Upper lobe of left lung (tissue), 6 donors: Measurements from ENCODE around the gene EDC4. TPM values are rescaled to one million over a fixed set of nuclear protein-coding genes. Genes with fewer than 3 reads are reported as not detected.
A peak's percentile ranks its signal among the peaks of the same experiment; 100 is the strongest.

Experiments used
- ATAC-seq, 2 donors: fragments of 200-7000 bp; cut with Tn5 transposase; one replicate each; pipeline ENCODE4 v1.9.1; 2022; ENCODE audit warnings: mild to moderate bottlenecking in 2 of 2, moderate library complexity in 2 of 2; ENCODE audit not compliant: low FRiP score in 2 of 2
- DNase-seq, 2 donors: peaks; one replicate each; pipeline ENCODE4 v3.0.0-alpha.2; 2019 to 2020
- H3K27ac ChIP-seq, 4 donors: fragments of 200-600 bp; sonication (generic); one replicate each; pipeline ENCODE4 v1.5.1; 2016 to 2019
- H3K27me3 ChIP-seq, 4 donors: fragments of 200-600 bp; sonication (generic); one replicate each; pipeline ENCODE4 v1.5.1; 2017 to 2019
- H3K36me3 ChIP-seq, 4 donors: fragments of 200-600 bp; sonication (generic); one replicate each; pipeline ENCODE4 v1.5.1; 2016 to 2019
- H3K4me1 ChIP-seq, 4 donors: fragments of 200-600 bp; sonication (generic); one replicate each; pipeline ENCODE4 v1.5.1; 2018 to 2019
- H3K4me3 ChIP-seq, 4 donors: fragments of 200-600 bp; sonication (generic); one replicate each; pipeline ENCODE4 v1.5.1; 2017 to 2019; ENCODE audit warnings: mild to moderate bottlenecking in 2 of 4, moderate library complexity in 1 of 4
- H3K9me3 ChIP-seq, 4 donors: fragments of 200-600 bp; sonication (generic); one replicate each; pipeline ENCODE4 v1.5.1; 2018 to 2019
- EP300 ChIP-seq, 4 donors: sonication (generic); formaldehyde crosslinking; IDR thresholded peaks; one replicate each; pipeline ENCODE4 v1.5.1; 2017; ENCODE audit warnings: antibody characterized with exemption in 4 of 4, control low read depth in 2 of 4
- POLR2A ChIP-seq, 4 donors: fragments of 450-650 bp; IDR thresholded peaks; one replicate each; pipeline ENCODE4 v1.5.1; 2016 to 2017; ENCODE audit warnings: antibody characterized with exemption in 4 of 4, mild to moderate bottlenecking in 2 of 4
- POLR2AphosphoS5 ChIP-seq, 2 donors: sonication (generic); formaldehyde crosslinking; IDR thresholded peaks; one replicate each; pipeline ENCODE4 v1.5.1; 2017; ENCODE audit warnings: antibody characterized with exemption in 2 of 2
- WGBS, 2 donors: methylation state at CpG; one replicate each; pipeline ENCODE4 v1.1.5; 2017 to 2018; 5-methylcytosine and 5-hydroxymethylcytosine counted together
- total RNA-seq, 6 donors: library from RNA; depleted of rRNA in 4 of 6; stranded (reverse); fragments of >200 nt in 4 of 6; gene quantifications; one replicate each; pipeline versions ENCODE4 v1.1.0 to v1.2.1, GENCODE V29; 2016 to 2021
- TF ChIP-seq, protein P1 (sequence below), 6 experiments: fragments of 450-650 bp in 4 of 6; fragments of 200-600 bp in 2 of 6; sonication (generic) in 2 of 6; IDR thresholded peaks; one replicate each; pipeline ENCODE4 v1.5.1; 2016 to 2019; ENCODE audit warnings: antibody characterized with exemption in 6 of 6
- donor health status: DM: no; HTN: no; CAD: no; lungs with moderate emphysema.
- donor health status: DM: no; HTN: yes; CAD: no; lungs with severe emphysema.

Gene EDC4
- total RNA-seq, 6 donors from 2014 or later, result 41.6 to 101 (median 65.0) TPM

DNA sequence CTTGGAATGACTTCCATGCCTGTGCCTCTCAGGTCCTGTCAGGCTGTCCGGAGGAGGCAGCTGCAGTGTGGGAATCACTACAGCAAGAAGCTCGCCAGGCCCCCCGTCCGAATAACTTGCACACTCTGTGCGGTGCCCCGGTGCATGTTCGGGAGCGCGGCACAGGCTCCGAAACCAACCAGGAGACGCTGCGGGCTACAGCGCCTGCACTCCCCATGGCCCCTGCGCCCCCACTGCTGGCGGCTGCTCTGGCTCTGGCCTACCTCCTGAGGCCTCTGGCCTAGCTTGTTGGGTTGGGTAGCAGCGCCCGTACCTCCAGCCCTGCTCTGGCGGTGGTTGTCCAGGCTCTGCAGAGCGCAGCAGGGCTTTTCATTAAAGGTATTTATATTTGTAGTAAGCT, 13.1 kb downstream of the EDC4 start:
- no peaks in the 10 kb centered on the region for H3K27me3 ChIP-seq
- peak overlapping the region in 3 of 4 donors; percentile 19 to 60 (median 53) for H3K27ac ChIP-seq
- WGBS, 2 donors, result 86 to 95% methylated on average over 7 to 19 of the region's 19 CpGs
- no peak for TF ChIP-seq POLR2A (IDR thresholded peaks at IDR 0.05)
- no peak for TF ChIP-seq EP300 (IDR thresholded peaks at IDR 0.05)
- TF ChIP-seq, protein P1, sequence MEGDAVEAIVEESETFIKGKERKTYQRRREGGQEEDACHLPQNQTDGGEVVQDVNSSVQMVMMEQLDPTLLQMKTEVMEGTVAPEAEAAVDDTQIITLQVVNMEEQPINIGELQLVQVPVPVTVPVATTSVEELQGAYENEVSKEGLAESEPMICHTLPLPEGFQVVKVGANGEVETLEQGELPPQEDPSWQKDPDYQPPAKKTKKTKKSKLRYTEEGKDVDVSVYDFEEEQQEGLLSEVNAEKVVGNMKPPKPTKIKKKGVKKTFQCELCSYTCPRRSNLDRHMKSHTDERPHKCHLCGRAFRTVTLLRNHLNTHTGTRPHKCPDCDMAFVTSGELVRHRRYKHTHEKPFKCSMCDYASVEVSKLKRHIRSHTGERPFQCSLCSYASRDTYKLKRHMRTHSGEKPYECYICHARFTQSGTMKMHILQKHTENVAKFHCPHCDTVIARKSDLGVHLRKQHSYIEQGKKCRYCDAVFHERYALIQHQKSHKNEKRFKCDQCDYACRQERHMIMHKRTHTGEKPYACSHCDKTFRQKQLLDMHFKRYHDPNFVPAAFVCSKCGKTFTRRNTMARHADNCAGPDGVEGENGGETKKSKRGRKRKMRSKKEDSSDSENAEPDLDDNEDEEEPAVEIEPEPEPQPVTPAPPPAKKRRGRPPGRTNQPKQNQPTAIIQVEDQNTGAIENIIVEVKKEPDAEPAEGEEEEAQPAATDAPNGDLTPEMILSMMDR (IDR thresholded peaks at IDR 0.05), result no peak
- TF ChIP-seq POLR2AphosphoS5 (IDR thresholded peaks at IDR 0.05), result no peak
- H3K4me1 ChIP-seq, result peaks cover 0 to 26% (median 8%) of the 10 kb centered on the region in 4 donors
- H3K36me3 ChIP-seq, result peaks cover 18 to 51% (median 40%) of the 10 kb centered on the region in 4 donors
- peak in 1 of 2 donors; percentile 78 for DNase-seq
- ATAC-seq, result no peak
- no peak overlapping the region for H3K4me3 ChIP-seq
- H3K9me3 ChIP-seq, result no peaks in the 10 kb centered on the region

DNA sequence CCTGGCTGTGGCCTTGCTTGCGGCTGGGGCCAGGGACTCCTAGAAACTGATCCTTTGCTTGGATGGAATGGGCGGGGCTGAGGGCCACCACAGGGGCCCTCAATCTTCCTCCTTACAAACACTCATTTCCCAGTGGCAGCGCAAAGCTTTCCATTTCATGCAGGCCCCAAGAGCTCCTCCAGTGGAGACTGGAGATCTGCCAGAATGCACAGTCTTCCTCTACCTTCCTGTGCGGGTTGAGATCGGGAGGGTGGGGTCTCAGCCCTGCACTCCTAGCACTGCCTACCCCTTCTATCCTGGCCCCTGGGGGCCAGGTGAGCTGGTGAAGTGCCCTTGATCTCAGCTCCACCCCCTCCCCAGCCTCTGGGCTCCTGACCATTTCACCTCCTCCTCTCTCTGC, 13.5 kb downstream of the EDC4 start:
- WGBS, 2 donors, result 50 to 81% methylated on average over 5 of the region's 5 CpGs
- Histone ChIP-seq H3K36me3 (peaks cover 14 to 47% (median 36%) of the 10 kb centered on the region in 4 donors), H3K27ac (peak overlapping the region in 3 of 4 donors; percentile 19 to 60 (median 53)), H3K4me3 (no peak overlapping the region), H3K4me1 (peaks cover 0 to 26% (median 8%) of the 10 kb centered on the region in 4 donors), H3K27me3 (no peaks in the 10 kb centered on the region), H3K9me3 (no peaks in the 10 kb centered on the region)
- DNase-seq (peak in 1 of 2 donors; percentile 76), ATAC-seq (peak in 1 of 2 donors; percentile 56)
- no peak for TF ChIP-seq POLR2A (IDR thresholded peaks at IDR 0.05)
- TF ChIP-seq EP300 (IDR thresholded peaks at IDR 0.05), result no peak
- no peak for TF ChIP-seq POLR2AphosphoS5 (IDR thresholded peaks at IDR 0.05)
- TF ChIP-seq, protein P1 (IDR thresholded peaks at IDR 0.05), result no peak

DNA sequence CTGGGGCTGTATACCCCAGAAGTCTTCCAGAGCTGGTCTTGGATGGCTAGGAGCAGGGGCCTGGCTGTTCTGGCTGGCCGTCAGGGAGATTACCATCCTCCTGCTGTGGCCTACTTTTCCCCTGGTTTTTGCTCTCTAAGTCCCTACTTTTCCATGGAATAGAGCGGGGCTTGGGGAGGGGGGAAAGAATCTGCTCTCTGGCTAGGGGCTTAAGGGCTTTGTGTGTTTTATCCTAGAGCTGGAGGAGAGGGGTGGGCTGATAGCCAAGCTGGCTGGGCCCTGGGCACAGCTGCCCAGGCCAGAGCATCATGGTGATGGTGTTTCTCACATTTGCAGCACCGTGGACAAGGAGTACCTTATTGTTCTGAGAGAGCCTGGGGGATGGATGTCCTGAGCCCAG, 15.5 kb downstream of the EDC4 start:
- no peak for ATAC-seq
- H3K9me3 ChIP-seq, result no peaks in the 10 kb centered on the region
- DNase-seq, result no peak
- no peak for TF ChIP-seq POLR2A (IDR thresholded peaks at IDR 0.05)
- no peak for TF ChIP-seq POLR2AphosphoS5 (IDR thresholded peaks at IDR 0.05)
- TF ChIP-seq, protein P1 (IDR thresholded peaks at IDR 0.05), result no peak
- no peak for TF ChIP-seq EP300 (IDR thresholded peaks at IDR 0.05)
- no peak overlapping the region for H3K4me3 ChIP-seq
- H3K27ac ChIP-seq, result no peak overlapping the region
- WGBS, 2 donors, result 76 to 79% methylated on average over 2 to 3 of the region's 3 CpGs
- peaks cover 0 to 27% (median 16%) of the 10 kb centered on the region in 4 donors for H3K36me3 ChIP-seq
- H3K4me1 ChIP-seq, result peaks cover 4 to 32% (median 15%) of the 10 kb centered on the region in 4 donors
- no peaks in the 10 kb centered on the region for H3K27me3 ChIP-seq

DNA sequence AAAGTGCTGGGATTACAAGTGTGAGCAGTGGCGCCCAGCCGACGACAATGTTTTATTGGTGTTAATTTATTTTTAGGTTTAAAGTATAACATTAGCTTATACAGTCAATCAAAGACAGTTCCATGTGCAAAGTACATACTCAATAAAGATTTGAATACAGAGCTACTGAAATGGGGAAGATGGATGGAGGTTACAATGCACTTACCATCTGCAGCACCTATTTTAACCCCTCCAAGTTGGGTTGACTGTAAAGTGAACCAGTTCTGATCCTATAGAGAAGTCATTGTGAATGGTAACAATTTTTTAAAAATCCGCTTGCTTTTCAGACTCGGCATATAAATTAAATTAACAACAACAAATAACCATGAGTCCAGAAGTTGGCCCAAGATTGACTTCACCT, 19.5 kb downstream of the EDC4 start:
- Histone ChIP-seq H3K36me3 (no peaks in the 10 kb centered on the region), H3K4me3 (peak overlapping the region in 3 of 4 donors; percentile 78 to 97 (median 90)), H3K4me1 (peaks cover 28 to 44% (median 33%) of the 10 kb centered on the region in 4 donors), H3K27ac (peak overlapping the region; percentile 23 to 97 (median 86)), H3K27me3 (no peaks in the 10 kb centered on the region), H3K9me3 (no peaks in the 10 kb centered on the region)
- WGBS, 2 donors, result 74 to 77% methylated on average over 5 of the region's 5 CpGs
- no peak for TF ChIP-seq POLR2A (IDR thresholded peaks at IDR 0.05)
- TF ChIP-seq POLR2AphosphoS5 (IDR thresholded peaks at IDR 0.05), result no peak
- no peak for TF ChIP-seq EP300 (IDR thresholded peaks at IDR 0.05)
- TF ChIP-seq, protein P1 (IDR thresholded peaks at IDR 0.05), result no peak
- ATAC-seq (no peak), DNase-seq (no peak)
